ENCODE measurements around the gene ZNF557.

Gene ZNF557

DNA sequence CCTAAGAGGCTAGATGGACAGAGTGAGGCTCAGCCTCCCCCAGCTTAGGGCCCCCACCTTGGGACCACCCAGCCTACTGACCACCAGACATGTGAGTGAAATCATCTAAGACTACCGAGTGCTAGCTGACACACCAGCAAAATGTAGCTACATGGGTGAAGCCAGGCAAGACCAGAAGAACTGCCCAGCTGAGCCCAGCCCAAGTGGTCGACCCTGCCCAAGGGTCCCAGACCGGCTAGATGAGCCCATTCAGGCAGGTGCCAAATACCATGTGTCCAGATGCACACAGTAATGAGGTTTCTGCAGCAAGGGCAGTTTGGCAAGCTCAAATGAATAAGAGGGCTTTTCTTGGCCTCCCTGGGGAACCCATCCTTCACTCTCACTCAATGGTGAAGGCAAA is 56.6 kb downstream of the ZNF557 start:
- POLR2A ChIA-PET: no interaction called here
- Histone ChIP-seq H3K27ac (ENCODE audit: extremely low read depth, low read depth, low read length) (no peak overlapping the region), H3K9me3 (ENCODE audit: control insufficient read depth, insufficient read depth, low read depth, low read length) (no peaks in the 10 kb centered on the region)

More for the DNA sequence above, 56.6 kb downstream of the ZNF557 start:
- H3K36me3 ChIP-seq (ENCODE audit: control insufficient read depth in 2 of 2, insufficient read depth in 1 of 2, low read length in 2 of 2): peaks cover 4 to 65% of the 10 kb centered on the region in 2 experiments; a peak in 2 of 3 replicates
- TF ChIP-seq TRIM28 (IDR thresholded peaks at IDR 0.05; ENCODE audit: borderline replicate concordance, low read length): peak; percentile 82; the same call in 1 of the 2 replicates
- TF ChIP-seq ZNF223 (tag by site-specific recombination; IDR thresholded peaks at IDR 0.05): no peak
- no peak for TF ChIP-seq ZNF423 (tag by site-specific recombination; IDR thresholded peaks at IDR 0.05)
- no peak for TF ChIP-seq ZNF514 (tag by site-specific recombination; IDR thresholded peaks at IDR 0.05)
- TF ChIP-seq ZNF280D (tag by site-specific recombination; IDR thresholded peaks at IDR 0.05): 0 out of 2 replicates have a peak, but pooled peaks have one; percentile 15
- TF ChIP-seq ZNF544 (tag by site-specific recombination; IDR thresholded peaks at IDR 0.05): no peak
- TF ChIP-seq SETDB1 (IDR thresholded peaks at IDR 0.05; ENCODE audit: insufficient read length, low read length): peak; percentile 59
- TF ChIP-seq ZNF274 (IDR thresholded peaks at IDR 0.05; ENCODE audit: low read length): no peak
- no peak for TF ChIP-seq ZNF274 (tag by site-specific recombination; IDR thresholded peaks at IDR 0.05; ENCODE audit: borderline replicate concordance)
- TF ChIP-seq ZBTB49 (tag by site-specific recombination; IDR thresholded peaks at IDR 0.05; ENCODE audit: low read depth): no peak
- TF ChIP-seq GFI1B (tag by site-specific recombination; IDR thresholded peaks at IDR 0.05): no peak
- TF ChIP-seq PBX3 (CRISPR knock-in tag; IDR thresholded peaks at IDR 0.05): no peak
- no peak for TF ChIP-seq ZNF26 (tag by site-specific recombination; IDR thresholded peaks at IDR 0.05)
- no peak for TF ChIP-seq ZBTB48 (tag by site-specific recombination; IDR thresholded peaks at IDR 0.05)
- TF ChIP-seq ZFP3 (tag by site-specific recombination; IDR thresholded peaks at IDR 0.05; ENCODE audit: low read depth): no peak
- H3K4me1 ChIP-seq (ENCODE audit: control insufficient read depth, insufficient read depth, low read length): no peaks in the 10 kb centered on the region
- H3K4me3 ChIP-seq (ENCODE audit: low read depth, low read length): no peak overlapping the region
- CTCF ChIA-PET: no interaction called here

Data from HEK293 (cell line).